SK-N-SH (cell line): Measurements from ENCODE around the gene HIF1A. TPM values are rescaled to one million over a fixed set of nuclear protein-coding genes. Genes with fewer than 3 reads are reported as not detected.

Source experiments
- CTCF ChIA-PET: fragments of 300-600, 350-600 bp; formaldehyde crosslinking; extraction: SDS; loops from one replicate; lab custom pipeline; 2021; lab: Yijun Ruan, JAX
- POLR2A ChIA-PET: fragments of 350-600 bp; sonication (Branson Sonifier 250); formaldehyde crosslinking; extraction: SDS; loops from one replicate; lab custom pipeline; 2020; ENCODE audit warnings: antibody characterized with exemption, inconsistent platforms; lab: Yijun Ruan, JAX
- DNase-seq: peaks from one replicate; pipeline ENCODE4 v3.0.0; 2012
- H2AFZ ChIP-seq: fragments of 200-600 bp; sonication (generic); 2 replicates; pipeline ENCODE4 v1.8.1; 2016; ENCODE audit warnings: antibody characterized with exemption, mild to moderate bottlenecking, low read depth
- H3F3A ChIP-seq: fragments of 200-600 bp; sonication (generic); replicated peaks from 2 replicates; pipeline ENCODE3; 2016; ENCODE audit warnings: antibody characterized with exemption, mild to moderate bottlenecking; ENCODE audit not compliant: insufficient read depth
- H3K27ac ChIP-seq, 2 experiments: fragments of 200-500 bp in 1 of 2; fragments of 200-600 bp in 1 of 2; sonication (Bioruptor generic) in 1 of 2; sonication (generic), shearing (Covaris generic) in 1 of 2; 2 replicates each; pipeline versions ENCODE4 v1.5.1 to v1.6.1; 2014 to 2016; ENCODE audit warnings: low read depth in 2 of 2, inconsistent platforms in 1 of 2, low read length in 1 of 2, mild to moderate bottlenecking in 1 of 2, mixed read lengths in 1 of 2
- H3K27me3 ChIP-seq: fragments of 200-600 bp; sonication (generic), shearing (Covaris generic); 2 replicates; pipeline ENCODE4 v1.6.1; 2016; ENCODE audit warnings: mixed run types; ENCODE audit not compliant: insufficient read depth
- H3K36me3 ChIP-seq, 2 experiments: fragments of 200-500 bp in 1 of 2; fragments of 200-600 bp in 1 of 2; sonication (Bioruptor generic) in 1 of 2; sonication (generic) in 1 of 2; replicated peaks in 1 of 2; 2 replicates each; pipeline versions ENCODE3 to v1.5.1; 2014 to 2016; ENCODE audit warnings: low read length in 1 of 2, mild to moderate bottlenecking in 1 of 2; ENCODE audit not compliant: insufficient read depth in 2 of 2, control insufficient read depth in 1 of 2
- H3K4me1 ChIP-seq, 2 experiments: fragments of 200-500 bp in 1 of 2; fragments of 200-600 bp in 1 of 2; sonication (Bioruptor generic) in 1 of 2; sonication (generic), shearing (Covaris generic) in 1 of 2; 2 replicates each; pipeline versions ENCODE4 v1.5.1 to v1.6.1; 2014 to 2016; ENCODE audit warnings: low read depth in 1 of 2, low read length in 1 of 2, mixed run types in 1 of 2; ENCODE audit not compliant: insufficient read depth in 2 of 2, control insufficient read depth in 1 of 2
- H3K4me2 ChIP-seq: fragments of 200-600 bp; sonication (generic), shearing (Covaris generic); 2 replicates; pipeline ENCODE4 v1.6.1; 2017; ENCODE audit warnings: mixed run types
- H3K4me3 ChIP-seq, 2 experiments: fragments of 200-500 bp in 1 of 2; fragments of 200-600 bp in 1 of 2; sonication (Bioruptor generic) in 1 of 2; sonication (generic), shearing (Covaris generic) in 1 of 2; 2 replicates each; pipeline versions ENCODE4 v1.5.1 to v1.8.1; 2014 to 2016; ENCODE audit warnings: low read depth in 2 of 2, inconsistent platforms in 1 of 2, low read length in 1 of 2, mild to moderate bottlenecking in 1 of 2, mixed read lengths in 1 of 2, moderate library complexity in 1 of 2
- H3K79me2 ChIP-seq: fragments of 200-600 bp; sonication (generic); 2 replicates; pipeline ENCODE4 v1.8.1; 2017; ENCODE audit warnings: mild to moderate bottlenecking; ENCODE audit not compliant: insufficient read depth
- H3K9ac ChIP-seq: fragments of 200-600 bp; sonication (generic); 2 replicates; pipeline ENCODE4 v1.6.1; 2017; ENCODE audit warnings: mixed run types
- H3K9me2 ChIP-seq: fragments of 200-600 bp; sonication (generic); 2 replicates; pipeline ENCODE4 v1.6.1; 2017; ENCODE audit warnings: mixed run types
- H3K9me3 ChIP-seq: fragments of 200-600 bp; sonication (generic); 2 replicates; pipeline ENCODE4 v1.6.1; 2017; ENCODE audit warnings: mixed run types, mild to moderate bottlenecking, moderate library complexity
- H4K20me1 ChIP-seq: fragments of 200-600 bp; sonication (generic); 2 replicates; pipeline ENCODE4 v1.6.1; 2017; ENCODE audit warnings: mild to moderate bottlenecking, mixed run types; ENCODE audit not compliant: insufficient read depth
- CHD2 ChIP-seq: fragments of 150-350 bp; IDR thresholded peaks from 2 replicates; pipeline ENCODE4 v1.6.1; 2018; ENCODE audit warnings: low read length; ENCODE audit not compliant: partially characterized antibody
- ELF1 ChIP-seq: IDR thresholded peaks from 2 replicates; pipeline ENCODE4 v1.4.0; 2012
- EP300 ChIP-seq, 2 experiments: IDR thresholded peaks; 2 replicates each; pipeline versions ENCODE4 v1.4.0 to v1.6.1; 2012; ENCODE audit warnings: borderline replicate concordance in 1 of 2, low read depth in 1 of 2, low read length in 1 of 2
- FOXJ3 ChIP-seq: sonication (generic); formaldehyde crosslinking; IDR thresholded peaks from 2 replicates; pipeline ENCODE4 v1.5.1; 2020; ENCODE audit warnings: mild to moderate bottlenecking, missing genetic modification reagents
- FOXM1 ChIP-seq: IDR thresholded peaks from 2 replicates; pipeline ENCODE4 v1.4.0; 2012; ENCODE audit warnings: low read depth, mild to moderate bottlenecking
- IRF3 ChIP-seq: fragments of 150-350 bp; IDR thresholded peaks from 2 replicates; pipeline ENCODE4 v1.6.1; 2016; ENCODE audit warnings: mild to moderate bottlenecking, low read depth, low read length
- JUND ChIP-seq: IDR thresholded peaks from 2 replicates; pipeline ENCODE4 v1.4.0; 2012
- MAX ChIP-seq: IDR thresholded peaks from 2 replicates; pipeline ENCODE4 v1.4.0; 2012; ENCODE audit warnings: low read depth
- MXI1 ChIP-seq: IDR thresholded peaks from 2 replicates; pipeline ENCODE4 v1.6.1; 2012; ENCODE audit warnings: mild to moderate bottlenecking, low read depth, low read length, improper control_type of control experiment
- NRF1 ChIP-seq: IDR thresholded peaks from 2 replicates; pipeline ENCODE4 v1.6.1; 2012; ENCODE audit warnings: low read depth, mild to moderate bottlenecking, low read length
- RCOR1 ChIP-seq: fragments of 150-350 bp; IDR thresholded peaks from 2 replicates; pipeline ENCODE4 v1.6.1; 2017; ENCODE audit warnings: antibody characterized with exemption, low read length
- RFX5 ChIP-seq: IDR thresholded peaks from 2 replicates; pipeline ENCODE4 v1.6.1; 2012; ENCODE audit warnings: mild to moderate bottlenecking, improper control_type of control experiment, low read length
- TCF12 ChIP-seq: IDR thresholded peaks from 2 replicates; pipeline ENCODE4 v1.4.0; 2012
- USF1 ChIP-seq: IDR thresholded peaks from 2 replicates; pipeline ENCODE4 v1.4.0; 2012; ENCODE audit warnings: low read depth, borderline replicate concordance
- WGBS: methylation state at CpG from one replicate; pipeline ENCODE4 v1.1.6; 2017; ENCODE audit warnings: low lambda C conversion rate; 5-methylcytosine and 5-hydroxymethylcytosine counted together
- polyA plus RNA-seq, 3 experiments: library from polyadenylated mRNA; depleted of rRNA; stranded (reverse); fragments of >200 nt; gene quantifications; 2 replicates each; pipeline ENCODE4 v1.2.3, GENCODE V29; 2012

HIF1A gene
- polyA plus RNA-seq, 1 of the 3 experiments (the other 2 are of a cell fraction) = 20.8 TPM

GRCh38 chr14:61797309-61797708 is 102.0 kb downstream of the HIF1A start:
- WGBS = 100% methylated on average over 5 of the region's 5 CpGs
- Histone ChIP-seq H3K79me2 (no peaks in the 10 kb centered on the region), H3K36me3 (peaks cover 16 to 20% of the 10 kb centered on the region in 2 experiments), H2AFZ (no peak overlapping the region), H3K9ac (no peak overlapping the region), H3K4me1 (peaks cover 0 to 5% of the 10 kb centered on the region in 2 experiments; a peak in 1 of 4 replicates), H3K4me2 (no peak overlapping the region), H3K27me3 (no peaks in the 10 kb centered on the region), H3K27ac (no peak overlapping the region), H3K9me3 (no peaks in the 10 kb centered on the region), H3K4me3 (no peak overlapping the region), H4K20me1 (no peaks in the 10 kb centered on the region), H3K9me2 (no peaks in the 10 kb centered on the region), H3F3A (peaks cover 3% of the 10 kb centered on the region)
- DNase-seq = no peak
- ChIA-PET POLR2A (no interaction called here), CTCF (interaction anchor here (1.4 kb wide), 1 partner anchor 10 kb away, joined by 4 read pairs; no protein-coding TSS in a partner anchor)
- TF ChIP-seq MXI1 (no peak), FOXJ3 (no peak), RCOR1 (no peak), MAX (no peak), USF1 (no peak), ELF1 (no peak), JUND (no peak), NRF1 (no peak), IRF3 (no peak), TCF12 (no peak), EP300 (IDR thresholded peaks at IDR 0.05; ENCODE audit: borderline replicate concordance in 1 of 2, low read depth in 1 of 2, low read length in 1 of 2) (no peak), CHD2 (no peak), FOXM1 (no peak), RFX5 (no peak)

Other genes starting within 250 kb of the HIF1A start
- 3.4 and 4.6 TPM in 2 replicates for gene SNAPC1, start 66.9 kb downstream of the HIF1A start, polyA plus RNA-seq (2012; rRNA removed)
- gene SYT16, start 117.2 kb downstream of the HIF1A start, polyA plus RNA-seq (2012; rRNA removed) = 0.05 TPM in 2 replicates